Right lobe of liver (tissue), 6 donors: Measurements from ENCODE around the gene GTF2IRD1. TPM values are rescaled to one million over a fixed set of nuclear protein-coding genes. Genes with fewer than 3 reads are reported as not detected.

Experiments
- ATAC-seq, 4 donors: fragments of 200-7000 bp; cut with Tn5 transposase; one replicate each; pipeline ENCODE4 v1.9.1; 2020; ENCODE audit warnings: mild to moderate bottlenecking in 4 of 4, moderate library complexity in 4 of 4
- DNase-seq, 3 donors: peaks; one replicate each; pipeline ENCODE4 v3.0.0-alpha.2; 2020
- H3K27ac ChIP-seq, 3 donors: fragments of 200-600 bp; one replicate each; pipeline ENCODE4 v1.8.0; 2022
- H3K27me3 ChIP-seq, 2 donors: fragments of 200-600 bp; one replicate each; pipeline ENCODE4 v1.8.0; 2022
- H3K36me3 ChIP-seq, 4 donors: fragments of 200-600 bp; sonication (generic) in 1 of 4; one replicate each; pipeline versions ENCODE4 v1.5.1 to v1.8.0; 2017 to 2022; ENCODE audit warnings: control low read depth in 1 of 4
- H3K4me1 ChIP-seq, 4 donors: fragments of 200-600 bp; sonication (generic) in 1 of 4; one replicate each; pipeline versions ENCODE4 v1.5.1 to v1.8.0; 2017 to 2022; ENCODE audit warnings: control low read depth in 1 of 4
- H3K4me3 ChIP-seq, 3 donors: fragments of 200-600 bp; one replicate each; pipeline ENCODE4 v1.8.0; 2022
- H3K9me3 ChIP-seq, 4 donors: fragments of 200-600 bp; sonication (generic) in 1 of 4; one replicate each; pipeline versions ENCODE4 v1.5.1 to v1.8.0; 2017 to 2022; ENCODE audit warnings: control low read depth in 1 of 4
- CTCF ChIP-seq, 4 donors: fragments of 200-600 bp in 3 of 4; fragments of 450-650 bp in 1 of 4; IDR thresholded peaks; one replicate each; pipeline versions ENCODE4 v1.5.1 to v1.8.0; 2016 to 2022; ENCODE audit warnings: antibody characterized with exemption in 4 of 4, mild to moderate bottlenecking in 2 of 4
- POLR2A ChIP-seq: fragments of 450-650 bp; IDR thresholded peaks from one replicate; pipeline ENCODE4 v1.6.1; 2017; ENCODE audit warnings: antibody characterized with exemption, mild to moderate bottlenecking
- WGBS: methylation state at CpG from one replicate; pipeline ENCODE4 v1.1.6; 2018; ENCODE audit warnings: low coverage, low lambda C conversion rate; ENCODE audit not compliant: insufficient coverage; ENCODE audit errors: missing lambda C conversion rate; 5-methylcytosine and 5-hydroxymethylcytosine counted together
- intact Hi-C, 2 donors: fragments of 100-400 bp; cut with DNase I; formaldehyde crosslinking; loops; one replicate each; pipeline versions ENCODE4 v1.11.2 to v1.14.1; 2022
- total RNA-seq, 6 experiments: library from RNA; depleted of rRNA in 2 of 6; stranded (reverse); fragments of >200 nt in 2 of 6; fragmentation: NEBNext Ultra II Directional in 3 of 6; extraction: Animal tissue kit (Norgen Biotek cat#: 25700) in 3 of 6; gene quantifications; one replicate each; pipeline versions ENCODE4 v1.1.0 to v1.2.4, GENCODE V29; 2016 to 2023
- donor health status: DM: no; HTN: yes; CAD: no.
- donor health status: DM: no; HTN: no; CAD: no.
- donor health status: DM: no; HTN: no; CAD: no.
- donor health status: DM: no; HTN: yes; CAD: no.
- donor health status: DM: no; HTN: yes; CAD: no.

GTF2IRD1 gene
- total RNA-seq, 6 experiments from 2014 or later = 1.9 to 9.8 (median 6.5) TPM

- H3K9me3 ChIP-seq = no peaks in the 10 kb centered on the region
- WGBS = 85% methylated on average over 5 of the region's 8 CpGs
- H3K27ac ChIP-seq = no peak overlapping the region
- H3K27me3 ChIP-seq = no peaks in the 10 kb centered on the region
- DNase-seq (no peak), ATAC-seq (no peak)
- intact Hi-C loops = no loop called here
- peaks cover 0 to 24% (median 9%) of the 10 kb centered on the region in 4 donors for H3K4me1 ChIP-seq
- H3K36me3 ChIP-seq = no peaks in the 10 kb centered on the region
- TF ChIP-seq CTCF (IDR thresholded peaks at IDR 0.05) (no peak), POLR2A (no peak)
- H3K4me3 ChIP-seq = no peak overlapping the region
These were observed 45.5 kb downstream of the GTF2IRD1 start for GRCh38 chr7:74498996-74499834.

- Histone ChIP-seq H3K27ac (no peak overlapping the region), H3K27me3 (no peaks in the 10 kb centered on the region), H3K9me3 (no peaks in the 10 kb centered on the region), H3K36me3 (no peaks in the 10 kb centered on the region), H3K4me1 (peaks cover 0 to 23% (median 9%) of the 10 kb centered on the region in 4 donors), H3K4me3 (no peak overlapping the region)
- ATAC-seq (no peak), DNase-seq (no peak)
- intact Hi-C loops = no loop called here
- TF ChIP-seq POLR2A = no peak
- no peak for TF ChIP-seq CTCF (IDR thresholded peaks at IDR 0.05)
- 87% methylated on average over 3 of the region's 9 CpGs for WGBS
These were observed 46.2 kb downstream of the GTF2IRD1 start for GRCh38 chr7:74499835-74500388.

GRCh38 chr7:74501298-74501697 lies 47.6 kb downstream of the GTF2IRD1 start:
- no peak for TF ChIP-seq POLR2A
- no peak for TF ChIP-seq CTCF (IDR thresholded peaks at IDR 0.05)
- H3K27me3 ChIP-seq = no peaks in the 10 kb centered on the region
- peak overlapping the region in 2 of 3 donors; percentile 23 to 37 for H3K4me3 ChIP-seq
- ATAC-seq (peak; percentile 72 to 80 (median 76)), DNase-seq (peak; percentile 71 to 91 (median 87))
- no peaks in the 10 kb centered on the region for H3K9me3 ChIP-seq
- no peaks in the 10 kb centered on the region for H3K36me3 ChIP-seq
- intact Hi-C loops = no loop called here
- peaks cover 0 to 23% (median 9%) of the 10 kb centered on the region in 4 donors for H3K4me1 ChIP-seq
- WGBS = 23% methylated on average over 5 of the region's 10 CpGs
- H3K27ac ChIP-seq = peak overlapping the region in 2 of 3 donors; percentile 70 to 88

GRCh38 chr7:74502216-74502891 lies 48.6 kb downstream of the GTF2IRD1 start:
- no peaks in the 10 kb centered on the region for H3K36me3 ChIP-seq
- intact Hi-C loops = no loop called here
- peak overlapping the region in 2 of 3 donors; percentile 68 to 88 for H3K27ac ChIP-seq
- TF ChIP-seq CTCF (IDR thresholded peaks at IDR 0.05) (no peak), POLR2A (no peak)
- ATAC-seq (peak; percentile 72 to 82 (median 78)), DNase-seq (peak; percentile 71 to 91 (median 87))
- H3K9me3 ChIP-seq = no peaks in the 10 kb centered on the region
- H3K4me3 ChIP-seq = no peak overlapping the region
- WGBS = 55% methylated on average over 9 of the region's 14 CpGs
- H3K4me1 ChIP-seq = peaks cover 0 to 23% (median 9%) of the 10 kb centered on the region in 4 donors
- H3K27me3 ChIP-seq = no peaks in the 10 kb centered on the region
